ENCODE results near the gene GORASP2. TPM values are rescaled to one million over a fixed set of nuclear protein-coding genes. Genes with fewer than 3 reads are reported as not detected.
A peak's percentile ranks its signal among the peaks of the same experiment; 100 is the strongest.

The GORASP2 gene
- polyA plus RNA-seq, 1 of the 3 experiments (the other 2 are of a cell fraction), result 127 TPM

DNA sequence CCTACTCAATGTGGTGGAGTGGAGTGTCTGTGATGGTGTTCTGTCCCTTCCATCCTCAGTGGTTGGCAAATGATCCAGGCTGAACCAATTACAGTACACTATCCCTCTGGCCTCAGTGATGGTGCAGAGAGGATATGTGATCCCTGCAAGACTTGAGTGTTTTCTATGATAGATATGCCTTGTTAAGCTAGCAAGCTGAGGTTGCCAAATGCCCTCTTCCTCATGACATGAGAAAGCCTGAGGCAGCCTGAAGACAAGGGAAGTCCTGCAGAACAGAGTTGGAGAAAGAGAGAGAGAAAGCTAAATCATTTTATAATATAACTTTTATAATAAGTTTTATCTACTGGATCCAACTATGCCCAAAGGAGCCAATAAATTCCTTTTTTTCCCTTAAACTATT lies 41.6 kb upstream of the GORASP2 start:
- H3K79me2 ChIP-seq (ENCODE audit: insufficient read depth), result no peaks in the 10 kb centered on the region
- H3K4me3 ChIP-seq (ENCODE audit: low read depth in 2 of 2, low read length in 1 of 2), result no peak overlapping the region
- no peak for TF ChIP-seq TAF1 (IDR thresholded peaks at IDR 0.05; ENCODE audit: borderline replicate concordance, low read depth, low read length)
- TF ChIP-seq RAD21 (IDR thresholded peaks at IDR 0.05; ENCODE audit: low read length), result no peak
- TF ChIP-seq REST (IDR thresholded peaks at IDR 0.05; ENCODE audit: low read depth, low read length), result no peak
- TF ChIP-seq FOXJ3 (CRISPR knock-in tag; IDR thresholded peaks at IDR 0.05), result no peak
- TF ChIP-seq, protein P1, sequence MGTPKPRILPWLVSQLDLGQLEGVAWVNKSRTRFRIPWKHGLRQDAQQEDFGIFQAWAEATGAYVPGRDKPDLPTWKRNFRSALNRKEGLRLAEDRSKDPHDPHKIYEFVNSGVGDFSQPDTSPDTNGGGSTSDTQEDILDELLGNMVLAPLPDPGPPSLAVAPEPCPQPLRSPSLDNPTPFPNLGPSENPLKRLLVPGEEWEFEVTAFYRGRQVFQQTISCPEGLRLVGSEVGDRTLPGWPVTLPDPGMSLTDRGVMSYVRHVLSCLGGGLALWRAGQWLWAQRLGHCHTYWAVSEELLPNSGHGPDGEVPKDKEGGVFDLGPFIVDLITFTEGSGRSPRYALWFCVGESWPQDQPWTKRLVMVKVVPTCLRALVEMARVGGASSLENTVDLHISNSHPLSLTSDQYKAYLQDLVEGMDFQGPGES (IDR thresholded peaks at IDR 0.05; ENCODE audit: low read depth, low read length), result no peak
- TF ChIP-seq ELF1 (IDR thresholded peaks at IDR 0.05), result no peak
- no peak for TF ChIP-seq EP300 (IDR thresholded peaks at IDR 0.05; ENCODE audit: borderline replicate concordance in 1 of 2, low read depth in 1 of 2, low read length in 1 of 2)
- TF ChIP-seq, protein P2, sequence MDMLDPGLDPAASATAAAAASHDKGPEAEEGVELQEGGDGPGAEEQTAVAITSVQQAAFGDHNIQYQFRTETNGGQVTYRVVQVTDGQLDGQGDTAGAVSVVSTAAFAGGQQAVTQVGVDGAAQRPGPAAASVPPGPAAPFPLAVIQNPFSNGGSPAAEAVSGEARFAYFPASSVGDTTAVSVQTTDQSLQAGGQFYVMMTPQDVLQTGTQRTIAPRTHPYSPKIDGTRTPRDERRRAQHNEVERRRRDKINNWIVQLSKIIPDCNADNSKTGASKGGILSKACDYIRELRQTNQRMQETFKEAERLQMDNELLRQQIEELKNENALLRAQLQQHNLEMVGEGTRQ (IDR thresholded peaks at IDR 0.05; ENCODE audit: borderline replicate concordance, low read depth, low read length), result no peak
- peaks cover 18% of the 10 kb centered on the region for H3F3A ChIP-seq (replicated peaks; ENCODE audit: insufficient read depth)
- H3K9ac ChIP-seq, result no peak overlapping the region
- no peaks in the 10 kb centered on the region for H3K9me2 ChIP-seq
- no peak for DNase-seq
- H3K4me1 ChIP-seq (ENCODE audit: control insufficient read depth in 1 of 2, insufficient read depth in 2 of 2, low read depth in 1 of 2, low read length in 1 of 2), result peaks cover 0 to 8% of the 10 kb centered on the region in 2 experiments; a peak in 2 of 4 replicates
- no peaks in the 10 kb centered on the region for H4K20me1 ChIP-seq (ENCODE audit: insufficient read depth)
- CTCF ChIA-PET, result interaction anchor here (5.3 kb wide), 1 partner anchor 15 kb away, joined by 41 read pairs; no protein-coding TSS in a partner anchor
- H3K36me3 ChIP-seq (replicated peaks in 1 of 2; ENCODE audit: control insufficient read depth in 1 of 2, insufficient read depth in 2 of 2, low read length in 1 of 2), result no peaks in the 10 kb centered on the region
- no peak overlapping the region for H3K27ac ChIP-seq (ENCODE audit: low read depth in 2 of 2, low read length in 1 of 2)
- no peak overlapping the region for H2AFZ ChIP-seq (ENCODE audit: low read depth)
- POLR2A ChIA-PET, result no interaction called here
- no peaks in the 10 kb centered on the region for H3K27me3 ChIP-seq (ENCODE audit: insufficient read depth)
- no peak overlapping the region for H3K4me2 ChIP-seq
- no peaks in the 10 kb centered on the region for H3K9me3 ChIP-seq

DNA sequence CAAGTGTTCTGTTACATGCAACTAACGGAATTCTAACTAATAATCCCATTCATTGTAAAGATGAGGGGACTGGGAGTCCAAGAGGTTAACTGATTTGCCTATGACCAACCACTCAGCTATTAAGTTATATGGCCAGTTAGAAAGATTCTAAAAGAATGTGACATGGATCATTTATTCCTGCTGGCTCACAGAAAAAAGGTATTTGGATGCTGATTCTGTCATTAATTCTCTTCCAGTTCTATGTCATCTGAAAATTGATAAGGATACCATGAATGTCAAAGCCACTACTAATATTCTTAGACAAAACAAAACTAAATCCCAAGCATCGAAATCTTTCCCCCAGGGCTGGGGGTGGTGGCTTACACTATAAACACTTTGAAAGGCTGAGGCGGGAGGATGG lies 41.2 kb upstream of the GORASP2 start:
- Histone ChIP-seq H3K4me2 (no peak overlapping the region), H4K20me1 (ENCODE audit: insufficient read depth) (no peaks in the 10 kb centered on the region), H3K9me2 (no peaks in the 10 kb centered on the region), H3K9me3 (no peaks in the 10 kb centered on the region), H3K27ac (ENCODE audit: low read depth in 2 of 2, low read length in 1 of 2) (no peak overlapping the region), H3K79me2 (ENCODE audit: insufficient read depth) (no peaks in the 10 kb centered on the region), H3F3A (replicated peaks; ENCODE audit: insufficient read depth) (peaks cover 18% of the 10 kb centered on the region), H3K36me3 (replicated peaks in 1 of 2; ENCODE audit: control insufficient read depth in 1 of 2, insufficient read depth in 2 of 2, low read length in 1 of 2) (no peaks in the 10 kb centered on the region), H3K9ac (no peak overlapping the region), H3K4me1 (ENCODE audit: control insufficient read depth in 1 of 2, insufficient read depth in 2 of 2, low read depth in 1 of 2, low read length in 1 of 2) (peaks cover 0 to 8% of the 10 kb centered on the region in 2 experiments; a peak in 2 of 4 replicates), H3K27me3 (ENCODE audit: insufficient read depth) (no peaks in the 10 kb centered on the region), H3K4me3 (ENCODE audit: low read depth in 2 of 2, low read length in 1 of 2) (no peak overlapping the region), H2AFZ (ENCODE audit: low read depth) (no peak overlapping the region)
- ChIA-PET POLR2A (no interaction called here), CTCF (interaction anchor here (5.3 kb wide), 1 partner anchor 15 kb away, joined by 41 read pairs; no protein-coding TSS in a partner anchor)
- DNase-seq, result no peak
- WGBS (ENCODE audit: low lambda C conversion rate), result 72% methylated on average over 3 of the region's 3 CpGs
- TF ChIP-seq GABPA (IDR thresholded peaks at IDR 0.05; ENCODE audit: low read depth) (no peak), NRF1 (IDR thresholded peaks at IDR 0.05; ENCODE audit: low read depth, low read length) (no peak), REST (IDR thresholded peaks at IDR 0.05; ENCODE audit: low read depth, low read length) (no peak), RFX5 (IDR thresholded peaks at IDR 0.05; ENCODE audit: low read length) (no peak), FOSL2 (IDR thresholded peaks at IDR 0.05; ENCODE audit: borderline replicate concordance, low read depth) (no peak)
- TF ChIP-seq, protein P2 (IDR thresholded peaks at IDR 0.05; ENCODE audit: borderline replicate concordance, low read depth, low read length), result no peak
- TF ChIP-seq, protein P3, sequence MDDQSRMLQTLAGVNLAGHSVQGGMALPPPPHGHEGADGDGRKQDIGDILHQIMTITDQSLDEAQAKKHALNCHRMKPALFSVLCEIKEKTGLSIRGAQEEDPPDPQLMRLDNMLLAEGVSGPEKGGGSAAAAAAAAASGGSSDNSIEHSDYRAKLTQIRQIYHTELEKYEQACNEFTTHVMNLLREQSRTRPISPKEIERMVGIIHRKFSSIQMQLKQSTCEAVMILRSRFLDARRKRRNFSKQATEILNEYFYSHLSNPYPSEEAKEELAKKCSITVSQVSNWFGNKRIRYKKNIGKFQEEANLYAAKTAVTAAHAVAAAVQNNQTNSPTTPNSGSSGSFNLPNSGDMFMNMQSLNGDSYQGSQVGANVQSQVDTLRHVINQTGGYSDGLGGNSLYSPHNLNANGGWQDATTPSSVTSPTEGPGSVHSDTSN (IDR thresholded peaks at IDR 0.05), result peak; percentile 19; the same call in 1 of the 2 replicates
